ENCODE measurements around the gene KDM8. TPM values are rescaled to one million over a fixed set of nuclear protein-coding genes. Genes with fewer than 3 reads are reported as not detected.
"Not testable (repeated sequence)": the region's sequence is repeated elsewhere in the genome, so short reads cannot be mapped to it uniquely, and the experiment has no call there.

Gene KDM8
- total and polyA plus RNA-seq, 2 donors (not counting 3 experiments of a cell fraction or from before 2014, with no cell fraction given), result 5.1 to 8.4 TPM

- H3K27me3 ChIP-seq (ENCODE audit: control insufficient read depth in 2 of 2, insufficient read depth in 2 of 2, low read length in 2 of 2); DNase-seq (ENCODE audit: low read depth, low spot score); H3K9ac ChIP-seq (replicated peaks; ENCODE audit: extremely low read depth, insufficient read depth, low read length); H3K36me3 ChIP-seq (ENCODE audit: control insufficient read depth in 2 of 2, extremely low read depth in 1 of 2, insufficient read depth in 2 of 2, low read length in 2 of 2); H3K4me2 ChIP-seq (ENCODE audit: insufficient read depth, low read length); H2AFZ ChIP-seq (ENCODE audit: low read depth, low read length); BruUV-seq (replicated peaks); H3K27ac ChIP-seq (ENCODE audit: insufficient read depth, low read depth, low read length); FAIRE-seq; intact Hi-C loops (cut with micrococcal nuclease); H3K79me2 ChIP-seq (ENCODE audit: control insufficient read depth, insufficient read depth, low read length); H3K4me3 ChIP-seq (replicated peaks in 1 of 3; ENCODE audit: insufficient read depth in 1 of 3, low read depth in 1 of 3, low read length in 3 of 3); H4K20me1 ChIP-seq (replicated peaks; ENCODE audit: control insufficient read depth, extremely low read depth, insufficient read depth, low read length); dilution Hi-C loops (cut with MboI; ENCODE audit: extremely low pct_ligation_motif_present, low sequenced_read_pairs); H3K9me1 ChIP-seq (replicated peaks; ENCODE audit: control insufficient read depth, extremely low read depth, insufficient read depth, low read length); H3K9me3 ChIP-seq (replicated peaks; ENCODE audit: control insufficient read depth, insufficient read depth, low read length): not testable (repeated sequence)
- ChIA-PET POLR2A (interaction anchor here (0.7 kb wide), 2 partner anchors 18 to 305 kb away, joined by 6 read pairs; no protein-coding TSS in a partner anchor), CTCF (interaction anchor here (1.5 to 4.2 kb wide), 3 partner anchors 12 to 119 kb away, joined by 4 to 28 read pairs (median 7); no protein-coding TSS in a partner anchor)
- peaks cover 37% of the 10 kb centered on the region for H3K4me1 ChIP-seq (ENCODE audit: control insufficient read depth, extremely low read depth, insufficient read depth, low read length)
Observed at GRCh38 chr16:27248886-27249285, 45.6 kb downstream of the KDM8 start.

DNA sequence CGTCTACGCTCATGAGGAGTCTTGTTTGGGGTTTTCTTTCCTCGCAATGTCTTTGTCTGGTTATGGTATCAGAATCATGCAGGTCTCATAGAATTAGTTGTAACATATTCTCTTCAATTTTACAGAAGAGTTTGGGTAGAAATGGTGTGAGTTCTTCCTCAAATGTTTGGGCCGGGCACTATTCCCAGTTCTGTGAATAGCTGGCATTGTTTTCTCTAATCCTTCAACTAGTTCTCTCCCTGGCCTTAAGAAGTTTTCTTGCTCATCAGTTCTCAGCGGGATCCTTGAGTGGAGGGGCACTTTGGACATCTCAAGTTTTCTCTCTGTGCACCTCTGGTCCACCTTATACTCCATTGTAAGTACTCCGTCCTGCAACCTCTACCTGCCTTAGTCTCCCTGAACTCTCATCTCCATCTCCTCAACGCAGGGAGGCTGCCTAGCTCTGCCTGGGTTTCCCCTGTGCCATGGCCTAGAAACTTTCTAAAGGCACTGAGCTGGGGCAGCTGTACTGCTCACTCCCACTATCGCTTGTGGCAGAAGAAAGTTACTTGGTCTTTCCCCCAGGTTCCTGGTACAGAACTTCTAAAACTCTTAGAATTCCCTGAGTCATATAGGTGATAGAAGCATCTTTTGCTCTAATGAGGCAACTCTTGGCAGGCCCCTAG, 48.3 kb downstream of the KDM8 start:
- no peak for FAIRE-seq
- dilution Hi-C loops (cut with MboI; ENCODE audit: extremely low pct_ligation_motif_present, low sequenced_read_pairs), result no loop called here
- no peak overlapping the region for H3K9ac ChIP-seq (replicated peaks; ENCODE audit: extremely low read depth, insufficient read depth, low read length)

More for the DNA sequence above, 48.3 kb downstream of the KDM8 start:
- DNase-seq (ENCODE audit: low read depth, low spot score), result no peak
- Histone ChIP-seq H3K27ac (ENCODE audit: insufficient read depth, low read depth, low read length) (no peak overlapping the region), H4K20me1 (replicated peaks; ENCODE audit: control insufficient read depth, extremely low read depth, insufficient read depth, low read length) (no peaks in the 10 kb centered on the region), H3K9me3 (replicated peaks; ENCODE audit: control insufficient read depth, insufficient read depth, low read length) (no peaks in the 10 kb centered on the region), H3K36me3 (ENCODE audit: control insufficient read depth in 2 of 2, extremely low read depth in 1 of 2, insufficient read depth in 2 of 2, low read length in 2 of 2) (no peaks in the 10 kb centered on the region), H3K4me1 (ENCODE audit: control insufficient read depth, extremely low read depth, insufficient read depth, low read length) (peaks cover 44% of the 10 kb centered on the region), H2AFZ (ENCODE audit: low read depth, low read length) (no peak overlapping the region), H3K79me2 (ENCODE audit: control insufficient read depth, insufficient read depth, low read length) (no peaks in the 10 kb centered on the region), H3K4me3 (replicated peaks in 1 of 3; ENCODE audit: insufficient read depth in 1 of 3, low read depth in 1 of 3, low read length in 3 of 3) (no peak overlapping the region), H3K9me1 (replicated peaks; ENCODE audit: control insufficient read depth, extremely low read depth, insufficient read depth, low read length) (no peaks in the 10 kb centered on the region), H3K4me2 (ENCODE audit: insufficient read depth, low read length) (no peak overlapping the region), H3K27me3 (ENCODE audit: control insufficient read depth in 2 of 2, insufficient read depth in 2 of 2, low read length in 2 of 2) (no peaks in the 10 kb centered on the region)
- BruUV-seq (replicated peaks), result no TSS peak
- intact Hi-C loops (cut with micrococcal nuclease), result no loop called here
- TF ChIP-seq CTCF (IDR thresholded peaks at IDR 0.05; ENCODE audit: extremely low read depth in 1 of 2, insufficient read depth in 1 of 2, low read depth in 1 of 2, low read length in 2 of 2), result no peak
- no peak for TF ChIP-seq FOS (IDR thresholded peaks at IDR 0.05; ENCODE audit: borderline replicate concordance, insufficient read depth, low read length)
- no peak for TF ChIP-seq POLR2A (IDR thresholded peaks at IDR 0.05; ENCODE audit: low read depth, low read length)
- TF ChIP-seq POLR2AphosphoS5 (IDR thresholded peaks at IDR 0.05; ENCODE audit: insufficient read depth, low read depth, low read length), result no peak
- no peak for TF ChIP-seq JUN (IDR thresholded peaks at IDR 0.05; ENCODE audit: borderline replicate concordance, insufficient read depth, insufficient read length, low read depth)
- no peak for TF ChIP-seq EZH2 (IDR thresholded peaks at IDR 0.05; ENCODE audit: borderline replicate concordance, low read depth, low read length, severe bottlenecking)
- no peak for TF ChIP-seq MYC (IDR thresholded peaks at IDR 0.05; ENCODE audit: low read depth, low read length)
- no peak for TF ChIP-seq GATA2 (IDR thresholded peaks at IDR 0.05; ENCODE audit: insufficient read depth, insufficient read length, low read depth, low read length)
- TF ChIP-seq MAX (IDR thresholded peaks at IDR 0.05; ENCODE audit: insufficient read depth, insufficient read length), result no peak
- ChIA-PET CTCF (interaction anchor here (1.4 to 4.2 kb wide), 2 partner anchors 16 to 116 kb away, joined by 3 to 28 read pairs; no protein-coding TSS in a partner anchor), POLR2A (no interaction called here)
